CD4-positive, alpha-beta T cell treated with Interleukin-4 for 4 hours (primary cell): ENCODE results near the gene PDCD4.
"Not testable (repeated sequence)": the region's sequence is repeated elsewhere in the genome, so short reads cannot be mapped to it uniquely, and the experiment has no call there.

Experiments used
- DNase-seq: peaks from one replicate; pipeline ENCODE4 v3.0.0-alpha.2; 2020

The PDCD4 gene

GRCh38 chr10:110862961-110863360 lies 8.8 kb upstream of the PDCD4 start:
- no peak for DNase-seq

GRCh38 chr10:110863361-110863760 lies 8.4 kb upstream of the PDCD4 start:
- no peak for DNase-seq

DNA sequence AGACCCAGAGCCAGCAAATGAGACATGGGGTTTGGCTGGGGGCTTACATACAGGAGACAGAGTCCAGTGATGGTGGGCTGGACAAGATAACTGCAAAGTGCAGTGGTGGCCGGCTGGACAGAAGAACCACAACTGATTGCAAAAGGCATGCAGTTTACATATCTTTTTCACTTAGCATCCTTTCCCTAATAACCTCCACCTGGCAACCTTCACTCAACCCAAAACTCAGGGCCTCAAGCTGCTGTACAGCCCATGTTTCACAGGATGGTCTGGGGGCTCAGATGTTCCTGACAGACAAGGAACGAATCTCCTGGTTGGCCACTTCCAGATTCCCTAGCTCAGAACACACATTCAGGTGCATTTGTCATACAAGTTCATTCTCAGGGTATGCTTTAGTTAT lies 7.8 kb upstream of the PDCD4 start:
- no peak for DNase-seq

DNA sequence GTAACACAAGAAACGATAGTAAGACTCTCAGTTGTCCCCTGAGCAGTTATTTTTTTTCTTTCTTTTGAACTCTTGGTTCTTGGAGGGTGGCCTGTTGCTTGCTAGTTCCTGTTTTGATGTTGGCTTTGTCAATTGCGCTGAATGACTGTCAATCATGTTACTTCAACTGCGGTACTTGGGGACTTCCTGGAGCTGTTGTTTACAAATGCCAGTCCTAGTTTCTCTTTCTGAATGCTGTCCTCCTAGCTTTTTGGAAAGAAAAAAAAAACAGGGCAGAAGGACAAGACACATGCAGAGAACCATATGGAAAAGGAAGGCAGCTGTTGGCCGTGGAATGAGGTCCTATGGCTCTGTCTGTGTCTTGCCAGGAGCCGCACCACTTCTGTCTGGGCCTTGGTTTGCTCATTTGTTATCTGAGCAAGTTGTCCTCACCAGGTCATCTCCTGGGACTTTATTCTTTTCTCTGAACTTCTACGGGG lies 7.0 kb upstream of the PDCD4 start:
- peak; percentile 92 for DNase-seq

DNA sequence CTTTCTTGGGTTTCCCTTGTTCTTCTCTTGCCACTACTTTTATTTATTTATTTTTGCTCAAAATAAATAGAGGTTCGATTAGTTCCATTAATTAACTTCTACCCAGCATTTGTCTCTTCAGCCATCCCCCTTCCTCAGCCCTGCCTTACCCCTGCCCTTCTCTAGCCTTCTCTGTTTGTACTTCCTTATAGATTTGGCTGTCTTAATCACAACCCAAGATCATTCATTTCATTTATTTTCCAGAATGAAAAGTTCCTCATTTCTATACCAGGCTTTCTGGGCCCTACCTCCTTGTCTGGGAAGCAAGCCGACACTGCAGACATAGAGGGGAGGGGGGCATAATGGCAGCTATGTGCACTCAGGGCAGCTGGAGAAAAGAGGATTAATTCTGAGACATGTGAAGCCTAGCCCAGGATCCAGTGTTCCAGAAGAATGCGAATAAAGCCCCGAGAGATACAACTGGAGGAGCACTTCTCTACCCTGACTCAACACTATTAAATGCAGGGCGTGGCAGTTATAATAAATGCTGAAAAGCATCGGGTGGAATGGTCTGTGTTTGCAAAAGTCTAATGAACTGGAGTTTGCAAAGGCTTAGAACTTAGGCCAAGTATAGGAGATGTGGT lies 6.4 kb upstream of the PDCD4 start:
- no peak for DNase-seq

- no peak for DNase-seq
These were observed 5.8 kb upstream of the PDCD4 start for GRCh38 chr10:110865809-110866482.

- DNase-seq = not testable (repeated sequence)
These were observed 4.5 kb upstream of the PDCD4 start for GRCh38 chr10:110867011-110867806.

- DNase-seq = peak; percentile 46
These were observed 3.8 kb upstream of the PDCD4 start for GRCh38 chr10:110867807-110868465.

DNA sequence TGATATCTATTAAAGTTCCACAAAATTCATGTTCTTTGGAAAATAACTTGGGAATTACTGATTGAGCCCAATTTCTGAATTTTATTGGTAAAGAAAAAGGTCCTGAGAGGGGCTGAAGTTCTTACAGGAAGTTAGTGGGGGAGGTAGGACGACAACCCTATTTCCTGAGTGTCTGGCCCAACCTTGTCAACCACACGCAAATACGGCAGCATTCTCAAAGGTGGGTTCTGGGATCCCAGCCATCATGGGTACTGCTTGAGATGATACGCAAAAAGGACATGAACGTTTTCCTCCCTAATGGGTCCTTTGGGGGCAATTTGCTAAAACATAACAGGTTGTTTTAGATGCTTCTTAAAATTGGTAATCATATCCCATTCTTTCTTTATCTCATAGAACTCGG lies 2.7 kb upstream of the PDCD4 start:
- DNase-seq = peak; percentile 66

- DNase-seq = no peak
These were observed 868 bp upstream of the PDCD4 start for GRCh38 chr10:110870823-110871297.

- DNase-seq = peak; percentile 84
These were observed 636 bp downstream of the PDCD4 start for GRCh38 chr10:110872145-110872983.

- DNase-seq = no peak
These were observed 1.5 kb downstream of the PDCD4 start for GRCh38 chr10:110872984-110873923.

GRCh38 chr10:110873951-110874350 lies 2.2 kb downstream of the PDCD4 start:
- DNase-seq = no peak

DNA sequence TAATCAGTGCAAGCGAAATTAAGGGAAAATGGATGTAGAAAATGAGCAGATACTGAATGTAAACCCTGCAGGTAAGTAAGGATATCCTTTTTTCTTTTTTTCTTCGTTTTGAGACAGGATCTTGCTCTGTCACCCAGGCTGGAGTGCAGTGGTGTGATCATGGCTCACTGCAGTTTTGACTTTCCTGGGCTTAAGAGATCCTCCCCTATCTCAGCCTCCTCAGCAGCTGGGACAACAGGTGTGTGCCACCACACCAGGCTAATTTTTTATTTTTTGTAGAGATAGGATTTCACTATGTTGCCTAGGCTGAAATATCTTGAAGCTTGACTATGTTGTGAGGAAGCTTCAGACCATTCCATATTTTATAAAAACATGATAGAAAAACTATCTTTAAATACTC lies 4.3 kb downstream of the PDCD4 start:
- no peak for DNase-seq

DNA sequence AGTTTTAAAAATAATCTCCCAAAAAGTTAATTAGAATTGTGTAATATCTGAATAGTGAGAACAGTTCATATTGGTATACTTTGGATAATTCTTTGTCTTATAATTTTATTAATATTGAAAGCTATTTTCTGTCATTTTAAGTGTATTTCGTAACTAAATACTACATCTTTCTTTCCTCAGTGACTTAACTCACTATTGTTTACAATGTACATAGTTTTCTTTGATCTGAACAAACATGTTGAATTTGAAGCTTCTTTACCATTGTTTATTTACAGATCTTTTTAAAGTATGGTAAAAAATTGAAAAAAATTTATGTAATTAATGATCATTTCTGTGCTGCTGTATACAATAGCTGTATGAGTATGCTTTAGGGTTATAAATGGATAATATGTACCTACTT lies 5.1 kb downstream of the PDCD4 start:
- no peak for DNase-seq

GRCh38 chr10:110880012-110880411 lies 8.3 kb downstream of the PDCD4 start:
- no peak for DNase-seq

- DNase-seq = no peak
These were observed 9.5 kb downstream of the PDCD4 start for GRCh38 chr10:110881247-110881646.

DNA sequence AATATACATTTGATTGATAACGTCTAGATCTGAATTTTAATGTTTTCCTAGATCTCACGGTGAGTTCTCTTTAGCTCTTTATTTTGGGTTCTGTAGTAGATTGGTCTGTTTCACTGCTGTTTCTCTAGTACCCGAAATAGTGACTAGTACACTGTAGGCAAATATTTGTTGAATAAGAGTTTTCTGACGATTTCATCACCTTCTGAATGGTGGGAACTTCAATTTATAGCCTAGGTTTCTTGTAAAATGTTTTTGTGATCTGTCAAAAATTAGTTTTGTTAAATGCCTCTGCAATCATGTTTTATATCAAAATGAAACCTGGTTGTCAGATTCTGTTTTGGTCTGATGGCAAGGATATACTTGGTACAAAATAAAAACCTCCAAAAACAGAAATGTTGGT lies 10.2 kb downstream of the PDCD4 start:
- no peak for DNase-seq

DNA sequence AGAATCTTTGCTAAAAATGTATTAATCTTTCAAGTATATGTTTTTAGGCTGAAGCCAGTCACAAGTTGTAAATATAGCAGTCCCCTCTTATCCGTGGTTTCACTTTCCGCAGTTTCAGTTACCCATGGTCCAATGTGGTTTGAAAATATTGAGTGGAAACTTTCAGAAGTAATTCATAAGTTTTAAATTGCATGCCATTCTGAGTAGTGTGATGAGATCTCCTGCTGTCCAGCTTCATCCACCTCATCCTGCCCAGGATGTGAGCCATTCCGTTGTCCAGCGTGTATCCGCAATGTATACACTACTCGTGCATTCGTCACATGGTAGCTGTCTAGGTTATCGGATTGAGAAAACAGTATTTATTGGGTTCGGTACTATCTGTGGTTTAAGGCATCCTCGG lies 12.2 kb downstream of the PDCD4 start:
- no peak for DNase-seq

- no peak for DNase-seq
These were observed 14.4 kb downstream of the PDCD4 start for GRCh38 chr10:110885932-110886674.
